Bone marrow (tissue), 2 donors: ENCODE data around the gene DGCR2.
"Not testable (repeated sequence)": the region's sequence is repeated elsewhere in the genome, so short reads cannot be mapped to it uniquely, and the experiment has no call there.

Experiments used
- DNase-seq, 2 donors: peaks; one replicate each; lab custom pipeline; 2025; lab: John Stamatoyannopoulos, UW

DGCR2 gene

DNA sequence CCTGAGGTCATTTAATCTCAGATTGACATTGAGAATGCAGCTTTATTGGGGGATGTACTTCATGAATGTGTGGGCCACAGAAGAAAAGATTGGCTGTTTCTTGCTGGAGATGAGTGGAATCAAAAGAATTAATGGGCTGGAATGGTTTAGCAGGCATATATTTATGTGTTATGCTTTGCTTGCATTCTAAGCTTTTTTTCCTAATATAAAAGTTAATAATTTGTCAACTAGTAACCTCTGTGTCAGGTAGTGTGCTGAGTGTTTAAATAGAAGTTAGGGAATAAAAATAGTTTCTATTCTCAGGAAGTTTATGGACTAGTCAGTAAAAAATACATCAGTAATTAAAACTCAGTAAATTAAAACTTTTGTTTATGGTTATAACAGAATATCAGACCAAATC is 118.7 kb downstream of the DGCR2 start:
- DNase-seq: no peak

- DNase-seq: no peak
Measured at GRCh38 chr22:19002684-19003038, 119.6 kb downstream of the DGCR2 start.

- DNase-seq: no peak
Measured at GRCh38 chr22:19001204-19001603, 121.0 kb downstream of the DGCR2 start.

- DNase-seq: not testable (repeated sequence)
Measured at GRCh38 chr22:19000106-19000505, 122.1 kb downstream of the DGCR2 start.

- no peak for DNase-seq
Measured at GRCh38 chr22:18999416-18999815, 122.8 kb downstream of the DGCR2 start.

- no peak for DNase-seq
Measured at GRCh38 chr22:18999008-18999407, 123.2 kb downstream of the DGCR2 start.

GRCh38 chr22:18997925-18998315 is 124.3 kb downstream of the DGCR2 start:
- DNase-seq: no peak

DNA sequence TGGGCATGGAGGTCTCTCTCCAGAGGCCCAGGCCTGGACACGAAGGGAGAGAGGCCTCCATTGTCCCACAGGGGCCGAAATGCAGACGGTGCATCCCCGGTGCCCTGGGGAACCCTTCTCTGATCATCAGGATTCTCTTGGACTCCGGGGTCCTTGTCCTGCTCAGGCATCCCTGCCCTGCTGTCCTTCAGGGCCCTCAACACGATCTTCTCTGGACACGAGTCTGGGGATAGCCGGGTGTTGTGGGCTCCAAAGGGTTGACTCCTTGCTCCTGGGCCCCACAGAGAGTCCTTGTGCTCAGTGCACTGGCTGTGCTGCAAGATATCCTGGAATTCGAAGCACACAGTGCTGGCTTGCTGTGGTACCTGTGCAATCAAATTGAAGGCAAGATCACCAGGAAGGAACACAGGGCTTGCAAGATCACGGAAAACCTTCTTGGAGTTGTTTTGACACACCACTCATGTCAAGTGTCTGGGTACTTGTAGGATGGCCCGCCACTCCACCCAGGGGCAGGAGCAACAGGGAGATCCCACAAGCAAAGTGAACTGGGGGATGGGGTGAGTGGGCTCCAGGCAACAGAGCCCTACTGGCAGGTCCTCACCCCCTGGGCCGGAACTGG is 124.8 kb downstream of the DGCR2 start:
- no peak for DNase-seq

DNA sequence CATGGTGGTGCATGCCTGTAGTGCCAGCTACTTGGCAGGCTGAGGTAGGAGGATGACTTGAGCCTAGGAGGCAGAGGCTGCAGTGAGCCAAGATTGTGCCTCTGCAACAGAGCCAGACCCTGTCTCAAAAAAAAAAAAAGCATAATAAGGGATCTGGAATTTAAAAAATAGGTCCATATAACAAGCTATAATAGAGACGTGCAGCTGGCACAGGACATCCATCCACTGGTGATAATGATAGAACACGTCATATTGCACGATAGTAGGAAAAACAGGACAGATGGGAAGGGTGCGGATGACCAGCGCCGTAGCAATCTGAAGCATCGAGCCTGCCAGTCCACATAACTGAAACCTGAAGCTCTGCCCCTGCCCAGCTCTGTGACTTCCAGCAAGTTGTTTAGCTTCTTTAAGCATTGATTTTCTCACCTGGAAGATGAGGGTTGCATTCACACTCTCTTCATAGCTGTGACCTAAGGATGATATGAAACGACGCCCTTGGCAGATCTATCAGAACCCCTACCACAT is 125.8 kb downstream of the DGCR2 start:
- DNase-seq: no peak

GRCh38 chr22:18995327-18995711 is 126.9 kb downstream of the DGCR2 start:
- no peak for DNase-seq

- DNase-seq: no peak
Measured at GRCh38 chr22:18994701-18995326, 127.4 kb downstream of the DGCR2 start.

DNA sequence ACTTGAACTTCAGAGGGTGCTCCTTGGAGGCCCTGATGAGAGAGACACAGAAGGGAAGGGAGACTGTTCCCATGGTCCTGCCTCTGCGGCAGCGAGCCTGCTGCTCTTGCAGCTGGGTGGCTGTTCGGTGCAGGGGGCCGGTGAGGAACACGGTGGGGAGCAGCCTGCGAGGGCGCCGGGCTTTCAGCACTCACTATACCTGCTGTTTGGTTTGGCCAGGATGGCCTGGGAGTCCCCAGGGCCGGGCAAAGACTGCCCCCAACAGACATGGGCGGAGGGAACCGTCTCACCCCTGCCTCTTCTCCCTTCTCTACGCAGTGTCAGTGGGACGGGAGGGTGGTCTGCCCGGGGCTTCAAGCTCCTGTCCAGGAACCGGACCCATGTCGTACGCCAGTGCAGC is 128.2 kb downstream of the DGCR2 start:
- DNase-seq: no peak

DNA sequence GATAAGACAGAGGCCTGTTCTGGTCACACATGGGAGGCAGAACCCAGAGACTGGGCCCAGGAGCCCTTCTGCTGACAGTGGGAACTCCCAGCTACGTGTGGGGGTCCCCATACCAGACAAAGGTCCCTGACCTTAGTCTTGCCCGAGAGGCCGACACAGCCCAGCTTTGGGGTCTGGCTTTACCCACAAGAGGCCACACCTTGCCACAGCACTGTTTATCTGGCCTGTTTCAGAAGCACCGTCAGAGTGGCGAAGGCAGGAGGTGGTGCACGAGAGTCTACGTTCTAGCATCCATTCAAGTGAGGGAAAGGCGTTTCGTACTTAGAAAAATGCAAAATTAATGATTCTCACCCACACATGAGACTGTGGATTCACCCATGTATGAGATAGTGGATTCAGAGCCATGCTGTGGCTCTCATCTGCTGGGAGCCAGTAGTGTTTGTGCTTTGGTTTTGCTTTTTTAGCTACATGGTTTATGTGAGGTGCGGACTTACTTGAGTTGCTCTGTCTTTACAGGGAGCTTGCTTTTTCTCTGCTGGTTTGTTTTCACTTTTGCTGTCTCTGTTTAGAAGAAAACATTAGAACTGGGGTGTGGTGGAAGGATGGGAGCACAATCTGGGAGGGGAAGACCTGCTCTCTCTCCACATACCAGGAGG is 129.5 kb downstream of the DGCR2 start:
- no peak for DNase-seq

GRCh38 chr22:18991821-18992442 is 130.3 kb downstream of the DGCR2 start:
- DNase-seq: no peak

GRCh38 chr22:18991138-18991432 is 131.1 kb downstream of the DGCR2 start:
- DNase-seq: no peak

DNA sequence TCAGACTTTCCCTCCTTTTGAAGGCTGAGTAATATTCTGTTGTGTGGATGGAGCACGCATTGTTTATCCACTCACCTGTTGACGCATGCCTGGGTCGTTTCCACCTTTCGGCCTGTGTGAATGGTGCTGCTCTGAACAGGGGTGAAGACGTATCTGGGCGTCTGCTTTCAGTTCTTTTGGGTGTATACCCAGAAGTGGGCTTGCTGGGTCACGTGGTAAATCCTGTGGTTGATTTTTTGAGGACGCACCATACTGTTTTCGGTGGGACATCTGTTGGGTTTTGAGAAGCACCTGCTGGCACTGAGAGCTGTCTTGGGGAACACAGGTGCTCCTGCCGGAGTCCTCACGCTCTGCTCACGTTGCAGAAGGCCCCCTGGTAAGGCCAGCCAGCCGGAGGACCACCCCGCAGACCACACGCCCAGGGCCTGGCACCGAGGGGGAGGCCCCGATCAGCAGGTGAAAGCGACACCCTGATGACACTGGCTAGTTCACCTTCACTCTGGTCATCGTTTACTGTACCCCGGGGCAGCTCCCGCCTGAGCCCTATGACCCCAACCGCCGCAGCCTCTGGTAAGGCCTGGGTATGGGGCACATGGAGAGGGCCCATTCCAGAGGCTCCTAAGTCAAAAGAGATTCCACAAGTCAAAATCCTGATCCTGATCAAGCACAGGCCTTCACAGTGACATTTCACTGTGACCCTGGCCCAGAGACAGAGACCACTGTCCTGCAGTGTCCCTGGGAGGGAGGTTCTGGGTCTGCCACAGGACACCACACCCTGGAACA is 131.7 kb downstream of the DGCR2 start:
- DNase-seq: no peak

DNA sequence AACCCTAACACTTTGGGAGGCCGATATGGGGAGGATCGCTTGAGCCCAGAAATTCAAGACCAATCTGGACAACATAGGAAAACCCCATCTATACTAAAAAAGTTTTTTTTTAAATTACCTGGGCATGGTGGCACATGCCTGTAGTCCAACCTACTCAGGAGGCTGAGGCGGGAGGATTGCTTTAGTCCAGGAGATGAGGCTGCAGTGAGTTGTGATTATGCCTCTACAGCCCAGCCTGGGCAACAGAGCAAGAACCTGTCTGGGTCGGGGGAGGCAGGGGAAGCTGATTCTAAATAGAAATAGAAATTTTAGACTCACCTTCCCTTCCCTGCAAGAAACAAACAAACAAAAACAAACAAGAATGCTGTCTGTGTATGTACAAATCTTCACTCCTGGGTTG is 133.3 kb downstream of the DGCR2 start:
- DNase-seq: no peak

GRCh38 chr22:18987765-18988164 is 134.4 kb downstream of the DGCR2 start:
- no peak for DNase-seq

DNA sequence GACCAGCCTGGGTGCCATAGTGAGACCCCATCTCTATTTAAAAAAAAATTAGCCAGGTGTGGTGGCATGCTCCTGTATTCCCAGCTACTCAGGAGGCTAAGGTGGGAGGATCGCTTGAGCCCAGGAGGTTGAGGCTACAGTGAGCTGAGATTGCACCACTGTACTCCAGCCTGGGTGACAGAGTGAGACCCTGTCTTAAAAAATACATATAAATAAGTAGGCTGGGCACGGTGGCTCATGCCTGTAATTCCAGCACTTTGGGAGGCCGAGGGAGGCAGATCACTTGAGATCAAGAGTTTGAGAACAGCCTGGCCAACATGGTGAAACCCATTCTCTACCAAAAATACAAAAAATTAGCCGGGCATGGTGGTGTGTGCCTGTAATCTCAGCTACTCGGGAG is 135.1 kb downstream of the DGCR2 start:
- DNase-seq: not testable (repeated sequence)
